B cell (primary cell): Measurements from ENCODE around the gene VWA5B1. TPM values are rescaled to one million over a fixed set of nuclear protein-coding genes. Genes with fewer than 3 reads are reported as not detected.

ENCODE experiments used
- ATAC-seq: fragments of 200-7000 bp; cut with Tn5 transposase; one replicate; pipeline ENCODE4 v1.10.0; 2021; ENCODE audit warnings: low read depth, mild to moderate bottlenecking, moderate number of reproducible peaks, moderate library complexity
- CTCF ChIA-PET: fragments of 350-600 bp; sonication (Branson Sonifier 250); formaldehyde crosslinking; loops from one replicate; lab custom pipeline; 2021; ENCODE audit warnings: antibody characterized with exemption, inconsistent platforms; lab: Charles Lee
- POLR2A ChIA-PET: fragments of 350-600 bp; sonication (Branson Sonifier 250); formaldehyde crosslinking; loops from one replicate; lab custom pipeline; 2021; ENCODE audit warnings: antibody characterized with exemption; lab: Charles Lee
- DNase-seq: peaks from one replicate; pipeline ENCODE4 v3.0.0; 2013
- H2AFZ ChIP-seq: 2 replicates; pipeline ENCODE4 v1.6.1; 2012; ENCODE audit warnings: mild to moderate bottlenecking, low read depth, low read length; ENCODE audit not compliant: insufficient read depth, poor library complexity, severe bottlenecking
- H3K27ac ChIP-seq, 2 donors: 1 replicate in 1 of 2; 2 replicates in 1 of 2; pipeline ENCODE4 v1.5.1; 2012 to 2013; ENCODE audit warnings: low read length in 2 of 2, mild to moderate bottlenecking in 2 of 2, moderate library complexity in 1 of 2
- H3K27me3 ChIP-seq, 4 experiments: fragments of 200-600 bp in 1 of 4; sonication (generic) in 1 of 4; replicated peaks in 1 of 4; 1 replicate in 2 of 4; 2 replicates in 2 of 4; pipeline versions ENCODE4 v1.6.1 to v1.7.0; 2013 to 2016; ENCODE audit warnings: low read length in 3 of 4, mild to moderate bottlenecking in 2 of 4, mixed read lengths in 1 of 4, moderate library complexity in 1 of 4; ENCODE audit not compliant: insufficient read depth in 4 of 4, control insufficient read depth in 3 of 4; ENCODE audit errors: control extremely low read depth in 1 of 4
- H3K36me3 ChIP-seq, 2 experiments: replicated peaks in 1 of 2; 1 replicate in 1 of 2; 2 replicates in 1 of 2; pipeline versions ENCODE4 v1.6.1 to v1.7.1; 2013; ENCODE audit warnings: low read length in 1 of 2; ENCODE audit not compliant: insufficient read depth in 2 of 2, control insufficient read depth in 1 of 2; ENCODE audit errors: control extremely low read depth in 1 of 2, extremely low read depth in 1 of 2
- H3K4me1 ChIP-seq, 2 donors: fragments of 200-600 bp in 1 of 2; sonication (generic) in 1 of 2; 1 replicate in 1 of 2; 2 replicates in 1 of 2; pipeline versions ENCODE4 v1.5.1 to v1.6.1; 2013 to 2017; ENCODE audit warnings: low read length in 2 of 2; ENCODE audit not compliant: control insufficient read depth in 2 of 2, insufficient read depth in 2 of 2
- H3K4me2 ChIP-seq: replicated peaks from 2 replicates; pipeline ENCODE3; 2012; ENCODE audit warnings: mild to moderate bottlenecking, low read depth, low read length; ENCODE audit not compliant: poor library complexity, severe bottlenecking
- H3K4me3 ChIP-seq, 5 experiments: fragments of 200-600 bp in 1 of 5; sonication (generic) in 1 of 5; 1 replicate in 3 of 5; 2 replicates in 2 of 5; pipeline versions ENCODE4 v1.5.1 to v1.7.0; 2011 to 2016; ENCODE audit warnings: low read length in 4 of 5, mild to moderate bottlenecking in 4 of 5, low read depth in 2 of 5, control low read depth in 1 of 5, moderate library complexity in 1 of 5; ENCODE audit not compliant: insufficient read depth in 1 of 5; ENCODE audit errors: control extremely low read depth in 1 of 5, extremely low read depth in 1 of 5
- H3K79me2 ChIP-seq: fragments of 200-600 bp; sonication (generic); one replicate; pipeline ENCODE4 v1.6.0; 2016; ENCODE audit warnings: low read length; ENCODE audit not compliant: control insufficient read depth, insufficient read depth
- H3K9ac ChIP-seq: fragments of 200-600 bp; sonication (generic); 2 replicates; pipeline ENCODE4 v1.6.1; 2017; ENCODE audit warnings: mild to moderate bottlenecking, low read length, moderate library complexity
- H3K9me3 ChIP-seq, 3 donors: one replicate each; pipeline versions ENCODE4 v1.6.1 to v1.7.1; 2013; ENCODE audit warnings: low read length in 2 of 3; ENCODE audit not compliant: control insufficient read depth in 2 of 3, insufficient read depth in 1 of 3; ENCODE audit errors: control extremely low read depth in 1 of 3
- H4K20me1 ChIP-seq: 2 replicates; pipeline ENCODE4 v1.6.0; 2012; ENCODE audit warnings: mild to moderate bottlenecking, low read length; ENCODE audit not compliant: insufficient read depth, control insufficient read depth, poor library complexity, severe bottlenecking
- H3K27ac Mint-ChIP-seq: one replicate; pipeline ENCODE4 v1.8.0; 2021; ENCODE audit warnings: mixed read lengths
- H3K27me3 Mint-ChIP-seq: one replicate; pipeline ENCODE4 v1.8.0; 2021; ENCODE audit warnings: mixed read lengths
- H3K4me1 Mint-ChIP-seq: one replicate; pipeline ENCODE4 v1.8.0; 2021; ENCODE audit warnings: mixed read lengths
- H3K4me3 Mint-ChIP-seq: one replicate; pipeline ENCODE4 v1.8.0; 2021; ENCODE audit warnings: mixed read lengths
- H3K9me3 Mint-ChIP-seq: one replicate; pipeline ENCODE4 v1.8.0; 2022; ENCODE audit warnings: mixed read lengths; ENCODE audit not compliant: insufficient read depth
- CTCF ChIP-seq: fragments of 200-600 bp; IDR thresholded peaks from one replicate; pipeline ENCODE4 v1.8.0; 2022; ENCODE audit warnings: antibody characterized with exemption, mild to moderate bottlenecking
- EZH2 ChIP-seq: IDR thresholded peaks from 2 replicates; pipeline ENCODE4 v1.6.1; 2012; ENCODE audit warnings: borderline replicate concordance, low read depth, mild to moderate bottlenecking, moderate library complexity, low read length; ENCODE audit not compliant: insufficient read depth, poor library complexity, severe bottlenecking
- WGBS: methylation state at CpG from one replicate; pipeline ENCODE4 v1.1.5; 2013; ENCODE audit warnings: missing lambda C conversion rate; ENCODE audit not compliant: insufficient coverage; 5-methylcytosine and 5-hydroxymethylcytosine counted together
- intact Hi-C: fragments of 100-400 bp; cut with micrococcal nuclease; formaldehyde crosslinking; loops from one replicate; pipeline ENCODE4 v1.10.0; 2022
- polyA plus RNA-seq: library from polyadenylated mRNA; depleted of rRNA; stranded (reverse); fragments of >200 nt; gene quantifications from 2 replicates; pipeline ENCODE4 v1.2.3, GENCODE V29; 2012
- total RNA-seq, 2 donors: library from RNA; stranded (reverse); fragments of 120-200 nt in 1 of 2; gene quantifications; 1 replicate in 1 of 2; 2 replicates in 1 of 2; pipeline versions ENCODE4 v1.2.3 to v1.2.4, GENCODE V29; 2013 to 2022

The VWA5B1 gene
- total and polyA plus RNA-seq, 2 donors (not counting 1 experiment from before 2014, with no cell fraction given), result not detected

DNA sequence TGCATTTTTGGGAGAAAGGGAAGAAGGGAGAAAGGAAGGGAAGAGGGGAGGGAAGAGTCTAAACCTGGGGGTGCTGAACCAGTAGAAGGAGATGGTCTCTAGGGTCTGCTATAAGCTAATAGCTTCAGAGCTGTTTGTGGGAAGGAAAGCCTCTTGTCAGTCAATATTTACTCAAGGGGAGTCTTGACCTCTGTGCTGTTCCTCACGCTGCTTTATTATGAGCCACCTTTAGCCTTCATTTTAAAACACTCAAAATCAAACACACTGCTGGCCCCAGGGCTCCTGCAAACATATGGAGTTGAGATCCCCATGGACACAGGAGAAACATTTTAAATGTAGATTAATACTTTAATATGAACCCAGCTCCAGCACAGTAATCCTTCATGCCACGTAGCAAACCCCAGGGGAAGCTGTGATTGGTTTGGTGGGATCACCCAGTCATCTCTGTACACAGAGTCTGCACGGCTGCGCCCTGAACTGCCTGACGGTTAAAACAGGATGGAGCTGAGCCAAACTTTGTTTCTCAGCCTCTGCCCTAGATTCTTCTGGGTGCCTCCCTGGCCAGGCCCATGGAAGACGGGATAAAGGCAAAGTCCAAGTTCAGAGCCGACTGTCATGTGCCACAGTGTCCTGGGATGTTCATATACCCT, 40.2 kb upstream of the VWA5B1 start:
- POLR2A ChIA-PET, result no interaction called here
- DNase-seq, result no peak
- no peak overlapping the region for H3K4me3 Mint-ChIP-seq

More for the DNA sequence above, 40.2 kb upstream of the VWA5B1 start:
- no peak for ATAC-seq
- H2AFZ ChIP-seq, result no peak overlapping the region
- no peak overlapping the region for H3K4me2 ChIP-seq
- Mint-ChIP-seq H3K27me3 (peaks cover 48% of the 10 kb centered on the region), H3K4me1 (no peaks in the 10 kb centered on the region), H3K9me3 (no peaks in the 10 kb centered on the region), H3K27ac (no peak overlapping the region)
- TF ChIP-seq CTCF, result no peak
- no peak for TF ChIP-seq EZH2
- 89% methylated on average over 5 of the region's 7 CpGs for WGBS
- peaks cover 0 to 11% (median 1%) of the 10 kb centered on the region in 4 experiments for H3K27me3 ChIP-seq
- H3K9ac ChIP-seq, result no peak overlapping the region
- H3K36me3 ChIP-seq, result no peaks in the 10 kb centered on the region
- no peak overlapping the region for H3K27ac ChIP-seq
- no peaks in the 10 kb centered on the region for H3K9me3 ChIP-seq
- H3K79me2 ChIP-seq, result no peaks in the 10 kb centered on the region
- no peaks in the 10 kb centered on the region for H3K4me1 ChIP-seq
- no peaks in the 10 kb centered on the region for H4K20me1 ChIP-seq
- H3K4me3 ChIP-seq, result no peak overlapping the region
- CTCF ChIA-PET, result interaction anchor here (1.4 kb wide), 1 partner anchor 37 kb away, joined by 3 read pairs; no protein-coding TSS in a partner anchor
- intact Hi-C loops, result no loop called here
